Fibroblast of the aortic adventitia (primary cell): Measurements from ENCODE around the gene CDON. TPM values are rescaled to one million over a fixed set of nuclear protein-coding genes. Genes with fewer than 3 reads are reported as not detected.

Experiments used
- DNase-seq: peaks from one replicate; pipeline ENCODE4 v3.0.0-alpha.2; 2010; ENCODE audit warnings: low read depth
- H3K4me3 ChIP-seq: 2 replicates; pipeline ENCODE4 v1.5.1; 2011; ENCODE audit warnings: low read depth, mild to moderate bottlenecking, control low read depth, low read length, moderate library complexity
- CTCF ChIP-seq: IDR thresholded peaks from 2 replicates; pipeline ENCODE4 v1.5.1; 2011; ENCODE audit warnings: mild to moderate bottlenecking, low read length, control low read depth, inconsistent platforms; ENCODE audit not compliant: insufficient read depth
- total RNA-seq: library from RNA; depleted of rRNA; stranded (reverse); fragments of >200 nt; gene quantifications from 2 replicates; pipeline ENCODE4 v1.2.3, GENCODE V29; 2012; ENCODE audit warnings: low replicate concordance

CDON gene
- total RNA-seq, 1 donor = 54.4 TPM

GRCh38 chr11:126072801-126073594, 10.3 kb upstream of the CDON start:
- no peak overlapping the region for H3K4me3 ChIP-seq
- TF ChIP-seq CTCF = no peak
- no peak for DNase-seq

GRCh38 chr11:126072141-126072741, 9.6 kb upstream of the CDON start:
- H3K4me3 ChIP-seq = no peak overlapping the region
- no peak for DNase-seq
- no peak for TF ChIP-seq CTCF

GRCh38 chr11:126063507-126063852, 814 bp upstream of the CDON start:
- TF ChIP-seq CTCF = no peak
- H3K4me3 ChIP-seq = peak overlapping the region; percentile 44
- DNase-seq = no peak

GRCh38 chr11:126061707-126062678, 673 bp downstream of the CDON start:
- peak; percentile 69 for TF ChIP-seq CTCF
- DNase-seq = peak; percentile 53
- peak overlapping the region; percentile 79 for H3K4me3 ChIP-seq

GRCh38 chr11:126060757-126061171, 1.9 kb downstream of the CDON start:
- TF ChIP-seq CTCF = no peak

GRCh38 chr11:126059238-126059781, 3.4 kb downstream of the CDON start:
- no peak overlapping the region for H3K4me3 ChIP-seq
- no peak for DNase-seq
- no peak for TF ChIP-seq CTCF

More at GRCh38 chr11:126060757-126061171, 1.9 kb downstream of the CDON start:
- no peak for DNase-seq
- peak overlapping the region; percentile 11 for H3K4me3 ChIP-seq
